ENCODE data around the gene MMP10.

MMP10 gene

DNA sequence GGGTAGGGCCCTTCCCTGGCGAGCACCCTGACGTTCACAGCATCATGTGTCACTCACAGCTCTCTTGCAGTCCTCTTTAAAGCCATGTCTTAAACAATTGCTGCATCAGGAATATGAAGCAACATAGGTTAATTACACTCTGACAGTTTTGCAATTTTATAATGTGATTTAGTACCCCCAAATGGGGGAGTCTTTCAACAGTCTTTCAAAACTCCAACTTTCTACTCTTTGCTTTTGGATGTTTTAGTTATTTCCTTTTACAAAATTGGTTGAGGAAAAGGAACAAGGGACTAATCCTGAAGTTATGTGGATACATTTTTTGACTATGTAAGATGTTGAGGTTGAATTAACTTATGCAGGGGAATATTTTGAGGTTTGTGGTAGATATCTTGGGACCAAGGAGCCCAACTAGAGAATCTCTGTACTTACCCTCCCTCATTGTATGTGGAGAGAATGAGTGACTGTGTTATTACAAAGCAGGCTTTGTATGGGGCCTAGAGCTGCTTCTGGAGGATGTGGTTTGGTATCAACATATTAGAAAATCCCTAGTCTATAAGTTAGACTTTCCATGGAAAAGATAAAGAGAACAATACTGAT lies 55.4 kb downstream of the MMP10 start, which contains the start of gene MMP8:
Gene MMP8, minus strand, starts transcription at position 51 of the 597 bp plus-strand sequence. CDS start 99 bp downstream, outside the sequence.
- DNase-seq = no peak

DNA sequence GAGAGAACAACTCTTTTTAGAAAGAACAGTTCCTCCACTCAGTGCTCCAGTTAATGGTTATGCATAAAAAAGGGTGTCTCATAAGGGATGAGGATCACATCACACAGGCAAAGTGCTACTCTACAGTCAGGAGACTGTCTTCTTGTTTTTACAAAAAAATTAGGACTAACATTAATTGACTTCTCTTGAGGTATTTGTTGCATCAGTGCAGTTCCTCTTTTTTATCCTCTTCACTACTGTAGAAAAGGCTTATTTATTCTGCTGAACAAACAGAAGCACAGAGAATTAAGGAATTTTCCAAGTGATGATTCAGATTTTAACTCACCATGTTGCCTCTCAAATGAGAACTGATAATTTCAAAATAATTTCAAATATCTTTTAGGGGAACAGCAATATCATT lies 57.6 kb downstream of the MMP10 start:
- no peak for DNase-seq
